Endothelial cell of umbilical vein (primary cell): Measurements from ENCODE around the gene TTLL5. TPM values are rescaled to one million over a fixed set of nuclear protein-coding genes. Genes with fewer than 3 reads are reported as not detected.

Source experiments
- BruUV-seq: library from RNA; stranded (reverse); fragments of 400-500 nt; replicated peaks from 2 replicates; lab custom pipeline; 2021; lab: Mats Ljungman, UMichigan
- CTCF ChIA-PET: fragments of 300-600, 350-600 bp; sonication (Branson Sonifier 250); formaldehyde crosslinking; loops from one replicate; lab custom pipeline; 2021; ENCODE audit warnings: antibody characterized with exemption, inconsistent platforms; lab: Charles Lee
- POLR2A ChIA-PET: fragments of 300-600, 350-600 bp; sonication (Branson Sonifier 250); formaldehyde crosslinking; loops from one replicate; lab custom pipeline; 2021; ENCODE audit warnings: antibody characterized with exemption, inconsistent platforms; lab: Charles Lee
- DNase-seq: peaks from one replicate; pipeline ENCODE4 v3.0.0-alpha.2; 2011; ENCODE audit warnings: low read depth, low spot score
- FAIRE-seq: peaks from 2 replicates; lab custom pipeline; 2011; peaks lifted over from hg19 to GRCh38; lab: Jason Lieb, UNC
- H2AFZ ChIP-seq: 2 replicates; pipeline ENCODE4 v1.6.0; 2012; ENCODE audit warnings: low read depth, low read length, control low read depth, inconsistent platforms
- H3K27ac ChIP-seq: 2 replicates; pipeline ENCODE4 v1.5.1; 2011; ENCODE audit warnings: low read depth, mild to moderate bottlenecking, control low read depth, low read length, moderate library complexity; ENCODE audit not compliant: insufficient read depth
- H3K27me3 ChIP-seq, 2 experiments: 2 replicates each; pipeline versions ENCODE4 v1.6.0 to v1.6.1; 2011; ENCODE audit warnings: low read length in 2 of 2, mixed read lengths in 1 of 2; ENCODE audit not compliant: control insufficient read depth in 2 of 2, insufficient read depth in 2 of 2
- H3K36me3 ChIP-seq, 2 experiments: 2 replicates in 1 of 2; 3 replicates in 1 of 2; pipeline ENCODE4 v1.5.1; 2011; ENCODE audit warnings: low read length in 2 of 2, mild to moderate bottlenecking in 1 of 2, moderate library complexity in 1 of 2; ENCODE audit not compliant: control insufficient read depth in 2 of 2, insufficient read depth in 2 of 2; ENCODE audit errors: extremely low read depth in 1 of 2
- H3K4me1 ChIP-seq: 3 replicates; pipeline ENCODE4 v1.5.1; 2011; ENCODE audit warnings: mild to moderate bottlenecking, low read length; ENCODE audit not compliant: control insufficient read depth, insufficient read depth; ENCODE audit errors: extremely low read depth
- H3K4me2 ChIP-seq: 2 replicates; pipeline ENCODE4 v1.6.1; 2011; ENCODE audit warnings: low read length, control low read depth, mixed read lengths; ENCODE audit not compliant: insufficient read depth
- H3K4me3 ChIP-seq, 3 experiments: fragments of 200-600 bp in 1 of 3; sonication (generic), shearing (Covaris generic) in 1 of 3; replicated peaks in 1 of 3; 2 replicates each; pipeline ENCODE4 v1.5.1; 2011 to 2016; ENCODE audit warnings: control low read depth in 3 of 3, low read length in 3 of 3, mild to moderate bottlenecking in 2 of 3, inconsistent platforms in 1 of 3, low read depth in 1 of 3, moderate library complexity in 1 of 3; ENCODE audit not compliant: insufficient read depth in 1 of 3
- H3K79me2 ChIP-seq: 2 replicates; pipeline ENCODE4 v1.6.0; 2012; ENCODE audit warnings: low read length, inconsistent platforms; ENCODE audit not compliant: control insufficient read depth, insufficient read depth
- H3K9ac ChIP-seq: replicated peaks from 2 replicates; pipeline ENCODE3; 2011; ENCODE audit warnings: low read length, control low read depth; ENCODE audit not compliant: insufficient read depth; ENCODE audit errors: extremely low read depth
- H3K9me1 ChIP-seq: replicated peaks from 3 replicates; pipeline ENCODE4 v1.6.0; 2011; ENCODE audit warnings: mild to moderate bottlenecking, low read length; ENCODE audit not compliant: control insufficient read depth, insufficient read depth; ENCODE audit errors: extremely low read depth
- H3K9me3 ChIP-seq: replicated peaks from 2 replicates; pipeline ENCODE4 v1.5.1; 2012; ENCODE audit warnings: low read length, inconsistent platforms; ENCODE audit not compliant: control insufficient read depth, insufficient read depth
- H4K20me1 ChIP-seq: replicated peaks from 2 replicates; pipeline ENCODE3; 2011; ENCODE audit warnings: mild to moderate bottlenecking, low read length; ENCODE audit not compliant: control insufficient read depth, insufficient read depth; ENCODE audit errors: extremely low read depth
- FOS ChIP-seq: IDR thresholded peaks from 2 replicates; pipeline ENCODE4 v1.6.1; 2011; ENCODE audit warnings: mild to moderate bottlenecking, low read length, moderate library complexity, borderline replicate concordance; ENCODE audit not compliant: insufficient read depth
- GATA2 ChIP-seq: IDR thresholded peaks from 2 replicates; pipeline ENCODE4 v1.7.0; 2011; ENCODE audit warnings: low read depth, mild to moderate bottlenecking, moderate library complexity, mixed read lengths, low read length; ENCODE audit not compliant: insufficient read length, insufficient read depth
- JUN ChIP-seq: IDR thresholded peaks from 2 replicates; pipeline ENCODE4 v1.6.1; 2011; ENCODE audit warnings: borderline replicate concordance, low read depth; ENCODE audit not compliant: insufficient read length, insufficient read depth
- POLR2AphosphoS5 ChIP-seq: IDR thresholded peaks from 2 replicates; pipeline ENCODE4 v1.6.1; 2012; ENCODE audit warnings: low read depth, mild to moderate bottlenecking, control low read depth, low read length, moderate library complexity; ENCODE audit not compliant: insufficient read depth
- dilution Hi-C: fragments of 300-500 bp; cut with MboI; formaldehyde crosslinking; loops from one replicate; pipeline ENCODE4 v1.15.0; 2019; ENCODE audit warnings: low sequenced_read_pairs; ENCODE audit not compliant: extremely low pct_ligation_motif_present
- intact Hi-C: fragments of 100-400 bp; cut with micrococcal nuclease; formaldehyde crosslinking; loops from one replicate; pipeline ENCODE4 v1.10.0; 2022
- polyA plus RNA-seq, 4 experiments: library from polyadenylated mRNA; depleted of rRNA in 3 of 4; stranded (reverse) in 3 of 4; unstranded in 1 of 4; fragments of >200 nt; gene quantifications; 2 replicates each; pipeline versions ENCODE4 v1.2.1 to v1.2.3, GENCODE V29; 2011 to 2012; ENCODE audit warnings: missing spikeins in 1 of 4
- total RNA-seq: library from RNA; stranded (reverse); gene quantifications from 2 replicates; pipeline ENCODE4 v1.2.3, GENCODE V29; 2021

The TTLL5 gene
- total and polyA plus RNA-seq, 2 donors (not counting 3 experiments of a cell fraction or from before 2014, with no cell fraction given) = 33.2 to 93.6 TPM

GRCh38 chr14:75880512-75880911 lies 219.5 kb downstream of the TTLL5 start:
- intact Hi-C loops = no loop called here
- CTCF ChIA-PET = interaction anchor here (1.0 to 4.6 kb wide), 7 partner anchors 9 to 172 kb away, joined by 3 to 23 read pairs (median 6); no protein-coding TSS in a partner anchor
- POLR2A ChIA-PET = interaction anchor here (1.6 kb wide), 1 partner anchor 12 kb away, joined by 4 read pairs; no protein-coding TSS in a partner anchor
- Histone ChIP-seq H3K9me3 (no peaks in the 10 kb centered on the region), H3K4me2 (no peak overlapping the region), H3K27me3 (no peaks in the 10 kb centered on the region), H3K36me3 (peaks cover 2 to 3% of the 10 kb centered on the region in 2 experiments), H3K4me3 (no peak overlapping the region), H3K9me1 (no peaks in the 10 kb centered on the region), H4K20me1 (no peaks in the 10 kb centered on the region), H3K4me1 (peaks cover 23% of the 10 kb centered on the region), H3K9ac (no peak overlapping the region), H3K79me2 (no peaks in the 10 kb centered on the region), H3K27ac (no peak overlapping the region), H2AFZ (no peak overlapping the region)
- no TSS peak for BruUV-seq
- TF ChIP-seq POLR2AphosphoS5 = no peak
- TF ChIP-seq GATA2 = no peak
- no peak for TF ChIP-seq JUN
- dilution Hi-C loops = no loop called here
- FAIRE-seq (no peak), DNase-seq (no peak)

- FAIRE-seq (no peak), DNase-seq (no peak)
- Histone ChIP-seq H4K20me1 (no peaks in the 10 kb centered on the region), H3K36me3 (peaks cover 2 to 3% of the 10 kb centered on the region in 2 experiments), H3K9ac (no peak overlapping the region), H2AFZ (no peak overlapping the region), H3K9me3 (no peaks in the 10 kb centered on the region), H3K27ac (no peak overlapping the region), H3K4me3 (no peak overlapping the region), H3K4me1 (peaks cover 23% of the 10 kb centered on the region), H3K79me2 (no peaks in the 10 kb centered on the region), H3K4me2 (no peak overlapping the region), H3K27me3 (no peaks in the 10 kb centered on the region), H3K9me1 (no peaks in the 10 kb centered on the region)
- dilution Hi-C loops (no loop called here), intact Hi-C loops (no loop called here)
- POLR2A ChIA-PET = no interaction called here
- CTCF ChIA-PET = interaction anchor here (0.6 to 3.5 kb wide), 3 partner anchors 11 to 60 kb away, joined by 3 to 23 read pairs (median 3); no protein-coding TSS in a partner anchor
- no peak for TF ChIP-seq FOS
- BruUV-seq = no TSS peak
These were observed 220.9 kb downstream of the TTLL5 start for GRCh38 chr14:75881994-75882393.
